DLD1 (cell line): ENCODE measurements around the gene LNP1.
"Not testable (repeated sequence)": the region's sequence is repeated elsewhere in the genome, so short reads cannot be mapped to it uniquely, and the experiment has no call there.

ENCODE experiments used
- in situ Hi-C: cut with HindIII; loops from 2 replicates; pipeline ENCODE4 v1.10.0; 2017; ENCODE audit warnings: low sequenced_read_pairs

LNP1 gene

GRCh38 chr3:100429187-100429716, 27.9 kb downstream of the LNP1 start:
- in situ Hi-C loops, result no loop called here

GRCh38 chr3:100436951-100437350, 35.6 kb downstream of the LNP1 start:
- in situ Hi-C loops, result no loop called here

- in situ Hi-C loops, result no loop called here
These were observed 36.6 kb downstream of the LNP1 start for GRCh38 chr3:100437721-100438622.

- in situ Hi-C loops, result no loop called here
These were observed 37.3 kb downstream of the LNP1 start for GRCh38 chr3:100438623-100438974.

- in situ Hi-C loops, result no loop called here
These were observed 39.6 kb downstream of the LNP1 start for GRCh38 chr3:100440895-100441294.

DNA sequence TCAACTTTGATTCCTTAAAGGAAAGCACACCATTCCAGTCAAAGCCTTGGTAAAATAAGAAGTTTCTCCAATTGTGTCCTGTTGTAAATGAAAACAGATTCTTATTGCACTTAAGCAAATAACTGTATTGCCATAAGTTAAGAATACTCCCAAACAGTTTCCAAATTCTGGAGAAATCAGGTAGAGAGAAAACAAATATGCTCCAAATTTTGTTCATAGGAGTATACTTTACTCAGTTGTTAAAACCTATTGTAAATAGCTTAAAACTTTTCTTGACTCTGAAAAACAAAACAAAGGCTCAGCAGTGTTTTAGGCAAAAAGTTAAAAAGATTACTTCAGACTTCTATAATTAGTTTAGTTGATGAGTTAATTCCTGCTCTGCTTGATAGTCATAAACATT, 42.4 kb downstream of the LNP1 start:
- in situ Hi-C loops, result no loop called here

DNA sequence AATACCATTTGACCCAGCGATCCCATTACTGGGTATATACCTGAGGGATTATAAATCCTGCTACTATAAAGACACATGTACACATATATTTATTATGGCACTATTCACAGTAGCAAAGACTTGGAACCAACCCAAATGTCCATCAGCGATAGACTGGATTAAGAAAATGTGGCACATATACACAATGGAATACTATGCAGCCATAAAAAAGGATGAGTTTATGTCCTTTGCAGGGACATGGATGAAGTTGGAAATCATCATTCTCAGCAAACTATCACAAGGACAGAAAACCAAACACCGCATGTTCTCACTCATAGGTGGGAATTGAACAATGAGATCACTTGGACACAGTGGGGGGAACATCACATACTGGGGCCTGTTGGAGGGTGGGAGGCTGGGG, 45.7 kb downstream of the LNP1 start:
- in situ Hi-C loops, result not testable (repeated sequence)

- in situ Hi-C loops, result no loop called here
These were observed 46.7 kb downstream of the LNP1 start for GRCh38 chr3:100448079-100448478.

DNA sequence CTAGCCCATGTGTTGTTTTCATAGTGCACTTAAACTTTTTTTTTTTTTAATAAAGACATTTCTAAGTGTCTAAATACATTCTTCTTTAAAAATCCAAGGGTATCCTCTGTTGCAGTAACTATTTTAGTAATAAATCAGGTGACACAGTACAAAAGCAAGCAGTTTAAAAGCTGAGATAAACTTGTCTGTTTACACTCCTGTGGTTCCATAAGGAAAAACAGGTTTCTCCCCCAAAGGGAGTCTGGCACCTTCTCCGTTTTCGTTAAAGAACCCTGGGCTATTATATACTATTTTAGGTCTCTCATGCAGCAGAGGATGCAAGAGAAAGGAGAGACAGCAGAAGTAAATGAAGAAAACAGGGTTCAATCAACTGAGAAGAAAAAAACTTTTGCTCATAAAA, 47.9 kb downstream of the LNP1 start:
- in situ Hi-C loops, result no loop called here

GRCh38 chr3:100454677-100455076, 53.3 kb downstream of the LNP1 start:
- in situ Hi-C loops, result loop anchor here (25.0 kb wide), 1 partner anchor 183 kb away; no protein-coding TSS in a partner anchor

DNA sequence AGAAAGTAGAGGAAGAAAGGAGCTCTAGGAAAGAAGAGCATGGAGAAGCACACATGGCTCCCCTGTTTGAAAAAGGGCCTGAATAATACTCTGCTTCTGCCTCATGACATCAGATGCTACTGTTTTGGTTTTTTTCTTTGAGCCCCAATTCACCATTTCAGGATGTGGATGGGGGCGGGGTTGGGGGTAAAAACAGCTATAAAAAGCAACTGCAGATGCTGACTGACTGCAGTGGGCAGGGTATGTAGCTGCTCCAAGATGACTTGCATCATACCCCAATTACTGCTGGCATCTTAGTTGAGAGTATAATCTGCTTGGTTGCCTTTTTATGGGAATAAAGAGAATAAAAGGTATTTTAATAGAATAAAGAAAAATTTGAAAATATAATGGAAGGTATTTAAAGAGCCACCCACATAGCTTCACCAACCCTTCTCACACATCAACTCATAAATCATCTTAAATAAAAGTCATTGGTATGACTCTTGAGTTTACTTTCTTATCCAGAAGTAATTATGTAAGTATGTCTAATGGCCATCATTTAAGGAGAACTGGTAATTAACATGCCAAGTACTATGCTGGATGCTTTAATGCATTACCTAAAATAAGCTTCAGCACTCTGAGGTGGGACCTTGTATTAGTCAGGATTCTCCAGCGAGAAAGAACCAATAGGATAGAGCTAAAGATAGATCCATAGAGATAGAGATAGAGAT, 54.7 kb downstream of the LNP1 start:
- in situ Hi-C loops, result loop anchor here (25.0 kb wide), 1 partner anchor 181 kb away; no protein-coding TSS in a partner anchor

GRCh38 chr3:100456745-100457144, 55.4 kb downstream of the LNP1 start:
- in situ Hi-C loops, result loop anchor here (25.0 kb wide), 1 partner anchor 181 kb away; no protein-coding TSS in a partner anchor

GRCh38 chr3:100457811-100458210, 56.5 kb downstream of the LNP1 start:
- in situ Hi-C loops, result loop anchor here (25.0 kb wide), 1 partner anchor 179 kb away; no protein-coding TSS in a partner anchor

GRCh38 chr3:100458814-100459213, 57.5 kb downstream of the LNP1 start:
- in situ Hi-C loops, result loop anchor here (25.0 kb wide), 1 partner anchor 178 kb away; no protein-coding TSS in a partner anchor

DNA sequence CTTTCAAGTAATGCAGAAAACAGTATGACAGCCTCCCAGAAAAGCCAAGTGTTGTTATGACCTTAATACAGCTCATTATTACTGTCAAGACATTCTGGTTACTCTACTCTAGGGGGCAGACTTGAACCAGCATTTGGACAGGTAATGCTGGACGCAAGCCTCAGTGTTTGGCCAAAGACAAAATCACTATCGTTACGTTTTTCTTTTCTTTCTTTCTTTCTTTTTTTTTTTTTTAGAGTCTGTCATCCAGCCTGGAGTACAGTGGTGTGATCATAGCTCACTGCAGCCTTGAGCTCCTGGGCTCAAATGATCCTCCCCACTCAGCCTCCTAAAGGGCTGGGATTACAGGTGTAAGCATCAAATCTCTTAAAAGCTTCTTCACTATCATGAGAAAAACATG, 61.7 kb downstream of the LNP1 start:
- in situ Hi-C loops, result loop anchor here (25.0 kb wide), 1 partner anchor 174 kb away; no protein-coding TSS in a partner anchor

DNA sequence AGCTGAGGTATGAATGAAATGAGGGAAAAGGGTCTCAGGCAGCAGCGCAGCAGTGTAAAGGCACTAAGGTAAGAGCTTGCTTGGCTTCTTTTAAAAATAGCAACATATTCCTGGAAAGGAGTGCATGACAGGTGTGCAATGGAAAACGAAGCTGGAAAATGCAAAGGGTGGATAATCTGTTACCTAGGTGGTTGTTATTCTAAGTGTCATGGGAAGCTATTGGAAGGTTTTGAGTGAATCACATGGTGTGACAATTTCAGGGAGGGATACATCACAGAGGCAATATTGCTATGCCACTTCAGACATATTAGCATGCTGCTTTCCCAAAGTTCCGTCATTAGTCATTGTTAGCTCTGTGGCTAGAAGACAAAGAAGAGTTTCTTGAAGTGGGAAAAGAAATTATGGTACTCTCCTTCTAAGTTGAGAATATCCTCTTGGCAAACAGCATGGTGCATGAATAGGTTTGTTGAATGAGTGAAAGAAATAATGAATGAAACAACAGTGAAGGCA, 62.4 kb downstream of the LNP1 start:
- in situ Hi-C loops, result loop anchor here (25.0 kb wide), 1 partner anchor 174 kb away; no protein-coding TSS in a partner anchor

DNA sequence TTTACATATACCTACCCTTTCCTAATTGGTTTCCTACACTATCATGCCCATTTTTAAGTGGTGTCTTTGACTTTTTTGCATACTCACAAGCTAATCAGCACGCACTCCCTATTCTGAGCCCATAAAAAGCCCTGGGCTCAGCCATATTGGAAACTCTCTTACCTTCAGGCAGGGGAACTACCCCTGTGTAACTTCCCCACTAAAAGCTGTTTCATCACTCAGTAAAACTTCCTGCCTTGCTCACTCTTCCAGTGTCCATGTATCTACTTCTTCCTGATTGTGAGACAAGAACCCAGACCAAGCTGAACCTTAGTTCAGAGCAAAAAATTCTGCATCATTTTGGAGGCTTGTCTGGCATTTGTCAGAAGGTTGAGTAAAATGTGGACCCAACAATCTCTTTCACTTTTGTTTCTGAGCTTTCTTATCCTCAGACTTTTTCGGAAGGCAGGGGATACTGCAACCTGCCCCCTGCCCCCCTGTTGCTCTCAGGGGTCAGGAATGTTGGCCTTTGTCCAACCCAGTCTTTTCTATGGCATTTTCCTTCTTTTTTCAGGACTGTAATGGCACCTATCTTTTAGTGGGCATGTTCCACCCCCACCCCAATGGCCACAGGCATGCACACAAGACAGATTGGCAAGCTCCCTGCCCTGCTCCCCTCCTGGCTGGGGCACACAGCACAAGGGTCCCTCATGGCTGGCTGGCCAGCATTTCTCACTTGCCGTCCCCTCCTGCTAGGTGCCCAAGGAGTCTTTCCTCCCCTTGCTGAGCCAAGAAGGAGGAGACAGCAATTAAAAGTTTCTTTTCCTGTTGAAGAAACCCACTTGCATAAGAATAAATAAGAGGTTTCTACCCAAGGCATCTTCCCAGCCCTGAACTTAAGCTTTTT, 64.8 kb downstream of the LNP1 start:
- in situ Hi-C loops, result loop anchor here (25.0 kb wide), 1 partner anchor 171 kb away; no protein-coding TSS in a partner anchor

DNA sequence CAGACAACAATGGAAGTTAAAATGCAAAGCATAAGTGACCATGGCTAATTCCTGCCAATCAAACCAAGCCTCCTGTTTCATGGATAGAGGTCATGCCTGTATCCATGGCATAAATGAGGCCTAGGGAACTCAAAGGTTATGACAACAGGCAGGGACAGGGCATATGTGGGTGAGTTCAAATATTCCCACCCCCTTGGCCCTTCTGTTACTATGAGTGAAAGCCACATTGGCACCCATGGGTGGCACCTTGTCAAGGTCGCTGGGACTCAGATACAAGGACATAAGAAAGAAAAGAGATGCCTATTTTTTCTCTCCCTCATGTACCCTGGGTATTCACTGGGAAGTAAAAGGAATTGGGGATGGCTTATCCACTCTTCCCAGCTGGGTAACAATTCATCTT, 65.8 kb downstream of the LNP1 start:
- in situ Hi-C loops, result loop anchor here (25.0 kb wide), 1 partner anchor 170 kb away; no protein-coding TSS in a partner anchor

- in situ Hi-C loops, result loop anchor here (25.0 kb wide), 1 partner anchor 169 kb away; no protein-coding TSS in a partner anchor
These were observed 67.3 kb downstream of the LNP1 start for GRCh38 chr3:100468676-100469075.

GRCh38 chr3:100470951-100471350, 69.6 kb downstream of the LNP1 start:
- in situ Hi-C loops, result loop anchor here (25.0 kb wide), 1 partner anchor 166 kb away; no protein-coding TSS in a partner anchor
